Measurements from ENCODE around the gene DHX40.
A peak's percentile ranks its signal among the peaks of the same experiment; 100 is the strongest.
"Not testable (repeated sequence)": the region's sequence is repeated elsewhere in the genome, so short reads cannot be mapped to it uniquely, and the experiment has no call there.

DHX40 gene, protein sequence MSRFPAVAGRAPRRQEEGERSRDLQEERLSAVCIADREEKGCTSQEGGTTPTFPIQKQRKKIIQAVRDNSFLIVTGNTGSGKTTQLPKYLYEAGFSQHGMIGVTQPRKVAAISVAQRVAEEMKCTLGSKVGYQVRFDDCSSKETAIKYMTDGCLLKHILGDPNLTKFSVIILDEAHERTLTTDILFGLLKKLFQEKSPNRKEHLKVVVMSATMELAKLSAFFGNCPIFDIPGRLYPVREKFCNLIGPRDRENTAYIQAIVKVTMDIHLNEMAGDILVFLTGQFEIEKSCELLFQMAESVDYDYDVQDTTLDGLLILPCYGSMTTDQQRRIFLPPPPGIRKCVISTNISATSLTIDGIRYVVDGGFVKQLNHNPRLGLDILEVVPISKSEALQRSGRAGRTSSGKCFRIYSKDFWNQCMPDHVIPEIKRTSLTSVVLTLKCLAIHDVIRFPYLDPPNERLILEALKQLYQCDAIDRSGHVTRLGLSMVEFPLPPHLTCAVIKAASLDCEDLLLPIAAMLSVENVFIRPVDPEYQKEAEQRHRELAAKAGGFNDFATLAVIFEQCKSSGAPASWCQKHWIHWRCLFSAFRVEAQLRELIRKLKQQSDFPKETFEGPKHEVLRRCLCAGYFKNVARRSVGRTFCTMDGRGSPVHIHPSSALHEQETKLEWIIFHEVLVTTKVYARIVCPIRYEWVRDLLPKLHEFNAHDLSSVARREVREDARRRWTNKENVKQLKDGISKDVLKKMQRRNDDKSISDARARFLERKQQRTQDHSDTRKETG

DNA sequence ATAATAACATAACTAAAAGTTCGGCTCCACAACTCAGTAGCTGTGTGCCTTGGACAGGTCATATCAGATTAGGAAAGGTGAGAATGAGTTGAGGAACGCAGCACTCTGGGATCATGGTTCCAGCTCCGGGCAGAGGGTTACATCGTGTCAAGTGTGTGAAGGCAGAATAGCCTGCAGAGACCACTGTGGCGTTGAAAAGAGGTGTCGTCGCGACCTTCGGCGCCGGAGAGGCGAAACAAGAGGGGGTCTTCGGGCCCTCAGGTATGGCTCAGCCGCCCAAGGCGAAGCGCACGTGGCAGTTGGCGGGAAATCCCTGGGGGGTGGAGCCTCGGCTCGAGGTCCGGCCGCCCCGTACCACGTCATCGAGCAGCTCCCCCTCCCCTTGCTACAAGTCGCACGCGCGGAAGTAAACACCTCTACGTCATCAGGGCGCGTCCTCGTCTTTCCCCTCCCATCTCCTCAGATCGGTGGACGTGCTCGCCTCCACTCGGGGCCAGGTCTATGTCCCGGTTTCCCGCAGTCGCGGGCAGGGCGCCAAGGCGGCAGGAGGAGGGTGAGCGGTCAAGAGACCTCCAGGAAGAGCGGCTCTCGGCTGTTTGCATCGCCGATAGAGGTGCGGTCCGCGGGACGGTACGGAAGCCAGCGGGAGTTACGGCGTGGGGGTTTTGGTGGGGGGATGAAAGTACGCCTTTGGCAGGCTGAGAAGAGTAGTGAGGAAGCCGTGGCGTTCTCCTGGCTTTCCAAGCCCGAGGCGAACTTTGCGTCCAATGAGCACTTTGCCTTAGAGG is at the start of gene DHX40:
DHX40 (plus strand) TSS at position 440 of the 788 bp plus-strand sequence; CDS start at position 502, 62 bp downstream.
- Histone ChIP-seq H3K4me3 (peak within 1 kb of the TSS; percentile 92 to 99 (median 97)), H3K27ac (peak within 1 kb of the TSS; percentile 54 to 93 (median 82))

DNA sequence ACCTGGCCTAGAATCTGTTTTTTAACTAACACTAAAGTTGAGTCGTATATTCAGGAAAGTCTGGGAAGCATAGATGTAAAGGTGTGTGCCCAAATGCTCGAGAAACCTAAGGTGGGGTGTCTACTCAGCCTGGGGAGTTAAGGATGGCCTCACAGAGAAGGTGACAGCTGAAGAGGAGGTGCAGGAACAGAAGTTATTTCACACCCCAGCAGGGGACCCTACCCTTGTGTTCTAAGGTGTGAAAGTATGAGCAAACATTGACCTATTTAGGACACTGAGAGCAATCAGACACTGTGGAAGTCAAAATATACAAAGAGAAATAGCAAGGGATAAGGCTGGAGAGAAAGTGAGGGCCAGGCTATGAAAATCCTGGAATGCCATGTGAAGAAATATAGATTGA is 49.0 kb upstream of the DHX40 start:
- no peak overlapping the region for H3K4me3 ChIP-seq
- no peak overlapping the region for H3K27ac ChIP-seq

DNA sequence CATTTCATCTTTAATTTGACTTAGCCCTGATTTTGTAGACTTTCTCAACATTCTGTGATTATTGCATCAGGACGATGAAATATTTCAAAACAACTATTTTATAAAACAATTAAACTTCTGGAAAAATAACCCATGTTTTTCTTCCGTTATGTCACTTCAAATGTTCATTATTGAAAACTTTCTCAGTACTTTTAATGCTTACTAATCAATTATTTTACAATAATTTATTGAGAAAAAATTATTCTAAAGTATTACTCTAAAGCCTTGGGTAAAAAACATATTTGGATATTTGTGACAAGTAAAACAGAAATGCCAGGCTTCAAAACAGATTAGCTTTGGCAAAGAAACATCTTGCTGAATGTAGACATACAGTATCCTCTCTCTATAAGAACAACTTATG is 46.3 kb upstream of the DHX40 start:
- Histone ChIP-seq H3K4me3 (no peak overlapping the region), H3K27ac (no peak overlapping the region)

DNA sequence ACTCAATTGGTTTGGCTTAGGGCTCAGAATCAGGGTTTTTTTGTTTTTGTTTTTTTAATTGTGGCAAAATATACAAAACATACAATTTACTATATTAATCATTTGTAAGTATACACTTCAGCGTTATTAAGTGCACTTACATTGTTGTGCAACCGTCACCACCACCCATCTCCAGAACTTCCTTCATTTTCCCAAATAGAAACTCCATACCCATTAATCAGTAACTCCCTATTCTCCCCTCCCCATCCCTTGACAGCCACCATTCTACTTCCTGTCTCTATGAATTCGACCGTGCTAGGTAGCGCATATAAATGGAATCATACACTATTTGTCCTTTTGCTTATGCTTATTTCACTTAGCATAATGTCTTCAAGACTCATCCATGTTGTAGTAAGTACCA is 45.2 kb upstream of the DHX40 start:
- Histone ChIP-seq H3K27ac (no peak overlapping the region), H3K4me3 (no peak overlapping the region)

DNA sequence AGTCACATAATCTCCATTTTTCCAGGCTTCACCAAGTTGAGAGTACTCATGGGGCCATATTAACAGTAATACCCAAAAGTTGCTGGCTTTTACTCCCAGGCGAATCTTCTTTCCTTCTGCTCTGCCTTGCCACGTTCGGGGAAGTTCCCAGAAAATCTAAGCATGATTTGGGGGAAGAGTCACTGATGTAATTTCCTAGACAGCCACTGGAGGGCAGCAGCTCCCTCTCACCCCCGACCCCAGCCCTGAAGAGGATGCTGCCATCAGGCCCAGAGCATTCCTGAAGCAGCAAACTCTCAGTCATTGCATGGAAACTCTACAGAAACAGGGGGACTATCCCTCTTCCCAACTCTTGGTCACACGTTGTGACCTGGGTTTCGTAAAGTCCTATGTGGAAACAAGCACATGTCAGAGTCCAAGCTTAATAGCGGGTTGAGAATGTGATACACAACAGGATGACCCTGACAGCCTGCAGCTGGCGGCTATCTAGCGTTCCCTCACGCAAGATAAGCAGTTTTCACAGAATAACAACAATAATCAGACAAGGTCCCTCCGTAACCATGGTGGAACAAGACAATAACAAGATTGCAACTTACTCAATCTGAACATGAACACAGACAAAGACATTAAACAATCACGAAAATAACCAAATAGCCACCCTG is 43.8 kb upstream of the DHX40 start:
- Histone ChIP-seq H3K27ac (no peak overlapping the region), H3K4me3 (no peak overlapping the region)

DNA sequence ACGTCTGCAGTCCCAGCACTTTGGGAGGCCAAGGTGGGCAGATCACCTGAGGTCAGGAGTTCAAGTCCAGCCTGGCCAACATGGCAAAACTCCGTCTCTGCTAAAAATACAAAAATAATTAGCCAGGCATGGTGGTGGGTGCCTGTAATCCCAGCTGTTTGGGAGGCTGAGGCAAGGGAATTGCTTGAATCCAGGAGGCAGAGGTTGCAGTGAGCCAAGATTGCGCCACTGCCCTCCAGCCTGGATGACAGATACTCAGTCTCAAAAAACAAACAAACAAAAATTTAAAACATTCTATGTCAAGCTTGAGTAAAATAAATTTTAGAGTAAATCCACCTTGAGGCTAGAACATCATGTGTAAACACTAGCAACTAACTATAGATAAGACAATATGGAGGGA is 40.5 kb upstream of the DHX40 start:
- not testable (repeated sequence) for H3K4me3 ChIP-seq, H3K27ac ChIP-seq

DNA sequence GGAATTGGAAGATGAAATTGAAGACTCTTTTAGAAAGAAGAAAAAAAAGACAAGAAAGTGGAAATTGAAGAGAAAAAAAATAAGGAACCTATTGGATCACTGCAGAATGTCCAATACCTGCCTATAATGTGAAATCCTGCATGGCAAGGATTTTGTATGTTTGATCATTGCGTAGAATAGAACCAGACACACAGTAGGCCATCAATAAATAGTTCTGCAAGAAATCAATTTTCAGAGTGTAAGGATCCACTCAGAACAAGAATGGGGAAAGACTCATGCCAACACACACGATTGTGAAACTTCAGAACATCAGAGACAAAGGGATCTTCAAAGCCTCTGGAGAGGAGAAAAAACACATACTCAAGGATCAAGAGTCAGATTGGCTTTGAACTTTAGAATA is 39.7 kb upstream of the DHX40 start:
- no peak overlapping the region for H3K27ac ChIP-seq
- no peak overlapping the region for H3K4me3 ChIP-seq

DNA sequence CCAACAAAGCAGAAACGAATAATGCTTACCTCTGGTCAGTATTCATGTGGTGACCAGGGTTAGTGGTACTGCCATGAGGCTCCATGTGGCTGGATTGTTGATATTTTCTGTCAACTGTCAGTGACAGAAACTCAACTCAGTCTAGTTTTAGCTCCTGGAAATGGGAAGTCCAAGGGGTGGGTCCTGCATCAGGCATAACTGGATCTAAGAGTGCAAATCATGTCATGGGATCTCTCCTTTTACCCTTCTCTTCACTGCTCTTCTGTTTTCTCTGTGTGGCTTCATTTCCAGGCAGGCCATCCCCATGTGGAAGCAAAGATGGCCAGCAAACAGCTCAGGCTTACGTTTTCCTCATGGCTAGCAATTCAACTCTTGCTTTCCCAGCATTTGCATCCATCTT is 39.0 kb upstream of the DHX40 start:
- H3K4me3 ChIP-seq, result no peak overlapping the region
- no peak overlapping the region for H3K27ac ChIP-seq

DNA sequence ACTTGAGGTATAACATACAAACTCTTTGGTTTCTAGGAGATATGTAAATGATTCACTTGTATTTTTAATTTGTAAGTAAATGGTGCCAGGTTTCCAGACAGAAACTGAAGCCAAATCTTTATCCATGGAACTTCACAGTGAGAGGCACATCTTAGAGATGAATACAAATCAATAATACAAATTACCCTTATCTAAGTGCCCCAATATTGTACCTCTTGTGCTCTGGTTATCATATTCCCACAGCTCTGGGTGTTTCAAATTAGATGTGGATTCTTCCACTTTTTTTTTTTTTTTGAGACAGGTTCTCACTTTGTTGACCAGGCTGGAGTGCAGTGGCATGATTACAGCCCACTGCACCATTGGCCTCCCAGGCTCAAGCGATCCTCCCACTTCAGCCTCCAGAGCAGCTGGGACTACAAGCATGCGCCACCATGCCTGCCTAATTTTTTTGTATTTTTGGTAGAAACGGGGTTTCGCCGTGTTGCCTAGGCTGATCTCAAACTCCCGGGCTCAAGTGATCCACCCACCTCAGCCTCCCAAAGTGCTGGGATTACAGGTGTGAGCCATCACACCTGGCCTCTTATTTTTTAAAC is 38.0 kb upstream of the DHX40 start:
- H3K4me3 ChIP-seq, result no peak overlapping the region
- no peak overlapping the region for H3K27ac ChIP-seq

DNA sequence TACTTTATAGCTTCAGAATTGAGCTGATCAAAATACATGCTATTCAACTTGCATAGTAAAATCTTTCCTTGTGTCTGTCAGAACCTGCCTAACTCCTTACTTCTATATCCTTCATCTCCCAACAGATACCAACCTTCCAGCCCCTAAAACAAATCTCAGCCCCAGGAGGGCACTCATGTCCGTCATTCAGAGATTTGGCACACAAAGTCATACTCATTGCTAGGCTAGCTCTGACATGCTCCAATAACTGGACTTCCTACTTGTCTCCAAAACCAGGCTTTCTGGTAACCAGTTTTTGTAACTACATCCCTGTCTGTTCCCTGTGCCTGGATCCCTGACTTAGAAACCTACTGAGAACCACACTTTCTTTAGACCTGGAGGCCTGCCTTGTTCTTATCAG is 37.5 kb upstream of the DHX40 start:
- H3K4me3 ChIP-seq, result no peak overlapping the region
- H3K27ac ChIP-seq, result no peak overlapping the region

DNA sequence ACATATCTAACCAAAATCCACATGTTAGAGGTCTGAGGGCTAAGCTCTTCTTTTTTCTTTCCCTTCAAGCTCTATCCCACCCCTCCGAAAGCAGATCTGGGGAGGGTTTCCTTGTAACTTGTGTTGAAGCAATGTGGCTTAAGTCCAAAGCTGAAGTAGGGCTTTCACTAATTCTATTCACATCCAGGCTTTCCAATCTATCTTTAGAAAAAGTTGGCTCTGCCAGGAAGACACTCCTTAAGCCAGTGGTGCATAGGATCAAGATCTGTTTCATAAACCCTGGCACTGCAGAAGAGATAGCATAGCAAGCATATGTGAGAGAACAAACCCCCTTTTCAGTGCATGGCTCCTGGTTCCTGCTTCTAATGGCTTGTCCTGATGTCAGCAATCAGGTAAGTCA is 34.9 kb upstream of the DHX40 start:
- Histone ChIP-seq H3K4me3 (no peak overlapping the region), H3K27ac (no peak overlapping the region)

DNA sequence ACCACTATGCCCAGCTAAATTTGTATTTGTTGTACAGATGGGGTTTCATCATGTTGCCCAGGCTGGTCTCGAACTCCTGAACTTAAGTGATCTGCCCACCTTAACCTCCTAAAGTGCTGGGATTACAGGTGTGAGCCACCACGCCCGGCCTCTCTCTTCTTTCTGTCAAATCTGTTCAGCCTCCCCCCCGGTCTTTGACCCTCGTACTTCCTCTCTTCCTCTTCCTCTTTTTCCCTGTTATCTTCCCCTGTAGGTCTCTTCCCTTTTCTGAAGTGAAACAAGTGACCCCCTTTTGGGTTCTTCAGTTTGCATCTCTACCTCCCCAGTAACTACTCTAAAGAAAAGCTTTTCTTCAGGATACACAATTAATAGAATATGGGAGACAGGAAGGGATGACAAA is 31.7 kb upstream of the DHX40 start:
- Histone ChIP-seq H3K27ac (no peak overlapping the region), H3K4me3 (no peak overlapping the region)

DNA sequence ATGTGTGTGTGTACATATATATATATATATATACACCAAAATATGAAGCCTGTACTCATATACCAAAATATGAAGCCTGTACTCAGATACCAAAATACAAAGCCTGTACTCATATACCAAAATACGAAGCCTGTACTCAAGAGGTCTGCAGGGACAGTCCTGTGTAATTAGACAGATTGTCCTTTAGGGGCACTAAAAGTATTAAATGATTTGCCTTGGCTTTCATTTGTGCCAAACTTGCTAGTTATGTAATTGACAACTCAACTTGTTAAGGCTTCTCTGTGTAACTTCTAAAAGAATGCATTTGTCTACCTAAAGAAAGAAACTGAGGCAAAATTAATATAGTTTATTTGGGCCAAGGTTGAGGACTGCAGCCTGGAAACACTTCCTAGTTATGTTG is 30.8 kb upstream of the DHX40 start:
- no peak overlapping the region for H3K4me3 ChIP-seq

DNA sequence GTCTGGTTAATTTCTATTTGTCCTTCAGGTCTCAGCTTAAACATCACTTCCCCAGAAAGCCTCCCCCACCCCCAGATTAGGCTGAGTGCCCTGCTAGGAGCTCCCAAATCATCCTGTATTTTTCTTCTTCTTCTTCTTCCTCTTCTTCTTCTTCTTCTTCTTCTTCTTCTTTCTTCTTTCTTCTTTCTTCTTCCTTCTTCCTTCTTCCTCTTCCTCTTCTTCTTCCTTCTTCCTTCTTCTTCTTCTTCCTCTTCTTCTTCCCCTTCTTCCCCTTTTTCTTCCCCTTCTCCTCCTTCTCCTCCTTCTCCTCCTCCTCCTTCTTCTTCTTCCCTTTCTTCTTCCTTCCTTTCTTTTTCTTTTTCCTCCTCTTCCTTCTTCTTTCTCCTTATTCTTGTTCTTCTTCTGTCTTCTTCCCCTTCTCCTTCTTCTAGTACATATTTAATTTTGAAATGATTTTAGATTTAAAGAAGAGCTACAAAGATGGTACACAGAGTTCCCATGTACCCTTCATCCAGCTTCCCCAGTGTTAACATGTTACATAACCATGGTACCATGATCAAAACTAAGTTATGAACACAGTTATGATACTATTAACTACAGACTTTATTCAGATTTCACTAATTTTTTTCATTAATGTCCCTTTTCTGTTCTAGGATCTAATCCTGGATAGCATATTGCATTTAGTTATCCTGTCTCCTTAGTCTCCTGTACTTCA is 27.1 kb upstream of the DHX40 start:
- no peak overlapping the region for H3K27ac ChIP-seq
- H3K4me3 ChIP-seq, result no peak overlapping the region

More for the DNA sequence above, 30.8 kb upstream of the DHX40 start:
- H3K27ac ChIP-seq, result no peak overlapping the region

DNA sequence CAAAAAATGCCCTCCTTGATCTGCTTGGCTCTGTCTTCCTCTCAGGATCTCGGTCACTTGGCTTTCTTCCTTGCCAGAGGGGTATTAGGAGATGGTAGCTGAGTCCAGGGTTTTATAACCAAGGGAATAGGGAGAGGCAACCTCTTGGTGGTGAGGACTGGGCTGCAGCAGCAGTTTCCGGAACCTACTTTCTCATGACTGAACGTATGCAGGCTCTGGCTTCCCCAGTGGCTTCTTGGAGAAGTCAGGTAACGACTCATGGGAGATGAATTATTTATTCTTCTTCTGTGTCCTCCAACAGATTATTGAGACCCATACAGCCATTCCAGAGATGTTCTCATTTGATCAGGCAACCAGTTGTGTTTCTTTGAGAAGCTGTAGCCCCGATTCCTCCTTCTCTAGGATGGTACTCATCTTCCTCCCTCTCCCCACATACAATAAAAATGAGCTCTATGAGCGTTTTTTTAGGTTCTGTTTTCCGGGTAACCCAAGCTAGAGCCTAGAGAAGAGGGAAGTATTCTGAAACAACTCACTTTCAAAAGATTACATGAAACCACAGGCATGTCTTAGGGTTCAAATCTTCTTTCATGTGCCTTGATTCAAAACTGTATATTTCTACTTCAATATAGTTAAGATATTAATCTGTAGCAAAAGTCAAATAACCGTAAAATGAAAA is 22.3 kb upstream of the DHX40 start:
- no peak overlapping the region for H3K27ac ChIP-seq
- no peak overlapping the region for H3K4me3 ChIP-seq

DNA sequence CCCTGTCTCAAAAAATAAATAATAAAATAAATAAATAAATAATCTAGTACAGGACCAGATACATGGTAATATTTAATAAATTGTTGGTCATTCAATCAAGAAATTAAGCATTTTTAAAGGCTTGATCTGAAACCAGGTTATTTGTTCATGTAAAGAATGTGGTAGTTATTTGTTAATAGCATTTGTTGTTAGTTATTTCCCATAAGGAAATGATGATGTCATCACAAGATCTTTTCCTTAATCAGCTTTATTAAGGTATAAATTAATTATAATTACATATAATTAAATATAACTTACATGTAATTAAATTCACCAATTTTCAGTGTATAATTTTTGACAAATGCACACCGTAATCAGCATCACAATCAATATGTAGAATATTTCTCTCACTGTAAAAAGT is 19.5 kb upstream of the DHX40 start:
- no peak overlapping the region for H3K4me3 ChIP-seq
- H3K27ac ChIP-seq, result no peak overlapping the region

DNA sequence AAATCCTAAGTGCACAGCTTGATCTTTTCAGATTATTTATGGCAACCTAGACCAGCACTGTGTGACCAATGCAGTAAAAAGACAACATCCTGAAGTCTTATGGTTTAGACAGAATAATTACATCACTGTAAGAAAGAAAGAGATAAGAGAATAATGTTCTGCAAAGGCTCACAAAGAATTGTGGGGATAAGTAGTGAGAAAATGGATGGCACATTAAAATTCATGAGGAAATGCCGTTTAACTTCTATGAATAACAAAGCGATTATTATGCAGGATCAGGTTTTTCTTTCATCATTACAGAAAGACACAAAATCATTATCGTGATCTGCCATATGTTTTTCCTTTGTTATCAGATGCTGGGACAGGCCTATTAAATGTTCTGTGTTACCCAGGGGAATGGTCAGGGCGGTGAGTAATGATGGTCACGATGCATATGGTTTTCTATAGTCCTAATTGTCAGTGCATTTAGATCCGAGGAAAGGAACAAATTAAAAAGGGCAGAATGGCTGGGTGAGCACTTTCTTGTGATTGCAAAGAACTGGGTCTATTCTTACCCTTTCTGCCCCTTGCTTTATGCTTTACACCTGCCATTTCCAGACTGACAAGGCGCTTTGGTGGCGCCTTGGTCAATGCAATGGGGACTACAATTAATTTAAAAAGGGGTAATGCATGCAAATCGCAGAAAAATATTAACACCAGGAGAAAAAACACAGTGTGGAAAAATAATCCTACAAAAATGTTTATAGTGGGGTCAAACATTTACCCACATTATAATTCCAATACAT is 18.1 kb upstream of the DHX40 start:
- Histone ChIP-seq H3K4me3 (no peak overlapping the region), H3K27ac (no peak overlapping the region)

DNA sequence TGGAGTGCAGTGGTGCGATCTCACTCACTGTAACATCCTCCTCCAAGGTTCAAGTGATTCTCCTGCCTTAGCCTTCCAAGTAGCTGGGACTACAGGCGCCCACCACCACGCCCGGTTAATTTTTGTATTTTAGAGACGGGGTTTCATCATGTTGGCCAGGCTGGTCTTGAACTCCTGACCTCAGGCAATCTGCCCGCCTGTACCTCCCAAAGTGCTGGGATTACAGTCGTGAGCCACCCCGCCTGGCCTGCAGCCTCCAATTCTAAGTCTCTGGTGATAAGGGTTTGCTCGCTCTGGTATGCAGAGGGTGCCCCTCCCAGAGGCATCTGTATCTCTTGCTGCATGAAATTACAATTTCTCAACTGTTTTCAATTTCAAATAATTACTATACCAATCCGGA is 16.4 kb upstream of the DHX40 start:
- H3K27ac ChIP-seq, H3K4me3 ChIP-seq: not testable (repeated sequence)
